Adrenal gland (tissue), 12 donors: ENCODE data around the gene DLX3. TPM values are rescaled to one million over a fixed set of nuclear protein-coding genes. Genes with fewer than 3 reads are reported as not detected.
A peak's percentile ranks its signal among the peaks of the same experiment; 100 is the strongest.

Source experiments
- DNase-seq, 7 donors: peaks; one replicate each; pipeline ENCODE4 v3.0.0-alpha.2; 2019 to 2020
- H3K27ac ChIP-seq, 5 donors: fragments of 200-600 bp; sonication (generic) in 4 of 5; 1 replicate in 3 of 5; 2 replicates in 2 of 5; pipeline versions ENCODE4 v1.5.1 to v1.8.0; 2016 to 2020; ENCODE audit warnings: mild to moderate bottlenecking in 1 of 5
- H3K27me3 ChIP-seq: fragments of 200-600 bp; 2 replicates; pipeline ENCODE4 v1.8.0; 2021
- H3K36me3 ChIP-seq, 2 donors: fragments of 200-600 bp; replicated peaks in 1 of 2; 1 replicate in 1 of 2; 2 replicates in 1 of 2; pipeline versions ENCODE4 v1.5.1 to v1.8.0; 2018 to 2022
- H3K4me1 ChIP-seq, 2 donors: fragments of 200-600 bp; replicated peaks in 1 of 2; 1 replicate in 1 of 2; 2 replicates in 1 of 2; pipeline versions ENCODE4 v1.5.1 to v1.8.0; 2018 to 2021
- H3K4me3 ChIP-seq, 4 donors: fragments of 200-600 bp; sonication (generic) in 3 of 4; one replicate each; pipeline ENCODE4 v1.5.1; 2016 to 2018
- H3K9me3 ChIP-seq, 3 donors: fragments of 200-600 bp; sonication (generic) in 1 of 3; replicated peaks in 1 of 3; 1 replicate in 2 of 3; 2 replicates in 1 of 3; pipeline versions ENCODE4 v1.5.1 to v1.8.0; 2016 to 2021
- POLR2A ChIP-seq, 2 donors: fragments of 450-650 bp; IDR thresholded peaks; one replicate each; pipeline ENCODE4 v1.6.1; 2017; ENCODE audit warnings: antibody characterized with exemption in 2 of 2, mild to moderate bottlenecking in 2 of 2, moderate library complexity in 1 of 2
- WGBS, 4 donors: extraction: QIAGEN DNeasy Blood & Tissue Kit in 2 of 4; methylation state at CpG; one replicate each; pipeline versions ENCODE4 v1.1.5 to v1.1.7; 2013 to 2017; 5-methylcytosine and 5-hydroxymethylcytosine counted together
- intact Hi-C, 2 donors: fragments of 100-400 bp; cut with DNase I; formaldehyde crosslinking; loops; one replicate each; pipeline versions ENCODE4 v1.14.1 to v1.15.0; 2022 to 2023
- polyA plus RNA-seq, 3 donors: library from polyadenylated mRNA; stranded (reverse); fragments of 200-250 nt in 2 of 3; fragments of 350-450 nt in 1 of 3; fragmentation: Illumina TruSeq in 1 of 3; extraction: RNeasy Lipid Tissue Mini Kit (QIAGEN cat#74804) in 1 of 3; gene quantifications; one replicate each; pipeline ENCODE4 v1.2.3, GENCODE V29; 2013 to 2014
- total RNA-seq, 9 donors: library from RNA; depleted of rRNA in 4 of 9; stranded (reverse); fragments of >200 nt in 4 of 9; fragments of 120-200 nt in 1 of 9; fragmentation: NEBNext Ultra II Directional in 1 of 9; extraction: Animal tissue kit (Norgen Biotek cat#: 25700) in 1 of 9; gene quantifications; one replicate each; pipeline versions ENCODE4 v1.1.0 to v1.2.4, GENCODE V29; 2013 to 2023
- TF ChIP-seq, protein P1 (sequence below), 6 experiments: fragments of 450-650 bp in 4 of 6; fragments of 200-600 bp in 2 of 6; sonication (generic) in 1 of 6; IDR thresholded peaks; 1 replicate in 5 of 6; 2 replicates in 1 of 6; pipeline versions ENCODE4 v1.5.1 to v1.8.0; 2016 to 2021; ENCODE audit warnings: antibody characterized with exemption in 6 of 6, mild to moderate bottlenecking in 2 of 6, moderate library complexity in 1 of 6
- donor health status: healthy with polysubstance abuse.
- donor health status: Bipolar disorder and iron deficiency.
- donor health status: DM: yes; HTN: yes; CAD: no.
- donor health status: DM: no; HTN: no; CAD: no.
- donor health status: DM: no; HTN: no; CAD: no.
- donor health status: DM: yes; HTN: yes; CAD: no.

The DLX3 gene
- total and polyA plus RNA-seq, 12 donors: 0.07 to 0.83 (median 0.36) TPM; not detected in 4

DNA sequence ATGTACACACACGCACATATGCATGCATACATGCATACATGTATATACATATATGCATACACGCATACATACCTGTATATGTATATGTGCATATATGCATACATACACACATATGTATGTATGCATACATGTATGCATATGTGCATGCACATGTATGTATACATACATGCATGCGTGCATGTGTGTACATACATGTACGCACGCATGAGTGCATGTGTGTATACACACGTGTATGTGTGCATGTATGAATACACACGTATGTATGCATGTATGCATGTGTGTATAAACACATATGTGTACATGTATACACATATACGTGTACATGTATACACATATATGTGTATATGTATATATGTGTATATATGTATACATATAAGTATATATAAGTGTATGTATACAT lies 28.5 kb upstream of the DLX3 start:
- Histone ChIP-seq H3K36me3 (no peaks in the 10 kb centered on the region), H3K4me3 (no peak overlapping the region), H3K27me3 (no peaks in the 10 kb centered on the region), H3K9me3 (no peaks in the 10 kb centered on the region), H3K27ac (no peak overlapping the region), H3K4me1 (peaks cover 12 to 13% of the 10 kb centered on the region in 2 donors)
- TF ChIP-seq POLR2A (IDR thresholded peaks at IDR 0.05): no peak
- TF ChIP-seq, protein P1, sequence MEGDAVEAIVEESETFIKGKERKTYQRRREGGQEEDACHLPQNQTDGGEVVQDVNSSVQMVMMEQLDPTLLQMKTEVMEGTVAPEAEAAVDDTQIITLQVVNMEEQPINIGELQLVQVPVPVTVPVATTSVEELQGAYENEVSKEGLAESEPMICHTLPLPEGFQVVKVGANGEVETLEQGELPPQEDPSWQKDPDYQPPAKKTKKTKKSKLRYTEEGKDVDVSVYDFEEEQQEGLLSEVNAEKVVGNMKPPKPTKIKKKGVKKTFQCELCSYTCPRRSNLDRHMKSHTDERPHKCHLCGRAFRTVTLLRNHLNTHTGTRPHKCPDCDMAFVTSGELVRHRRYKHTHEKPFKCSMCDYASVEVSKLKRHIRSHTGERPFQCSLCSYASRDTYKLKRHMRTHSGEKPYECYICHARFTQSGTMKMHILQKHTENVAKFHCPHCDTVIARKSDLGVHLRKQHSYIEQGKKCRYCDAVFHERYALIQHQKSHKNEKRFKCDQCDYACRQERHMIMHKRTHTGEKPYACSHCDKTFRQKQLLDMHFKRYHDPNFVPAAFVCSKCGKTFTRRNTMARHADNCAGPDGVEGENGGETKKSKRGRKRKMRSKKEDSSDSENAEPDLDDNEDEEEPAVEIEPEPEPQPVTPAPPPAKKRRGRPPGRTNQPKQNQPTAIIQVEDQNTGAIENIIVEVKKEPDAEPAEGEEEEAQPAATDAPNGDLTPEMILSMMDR (IDR thresholded peaks at IDR 0.05): no peak
- intact Hi-C loops: no loop called here
- WGBS, 4 donors: 55 to 70% (median 62%) methylated on average over 8 of the region's 8 CpGs
- no peak for DNase-seq

- Histone ChIP-seq H3K4me1 (peaks cover 8% of the 10 kb centered on the region in 2 donors), H3K27me3 (no peaks in the 10 kb centered on the region), H3K9me3 (no peaks in the 10 kb centered on the region), H3K4me3 (no peak overlapping the region), H3K27ac (no peak overlapping the region), H3K36me3 (no peaks in the 10 kb centered on the region)
- 52 to 65% (median 56%) methylated on average over 6 of the region's 6 CpGs for WGBS, 4 donors
- no peak for TF ChIP-seq POLR2A (IDR thresholded peaks at IDR 0.05)
- TF ChIP-seq, protein P1 (IDR thresholded peaks at IDR 0.05): no peak
- no peak for DNase-seq
- intact Hi-C loops: no loop called here
Measured at GRCh38 chr17:50022463-50023130, 27.6 kb upstream of the DLX3 start.

DNA sequence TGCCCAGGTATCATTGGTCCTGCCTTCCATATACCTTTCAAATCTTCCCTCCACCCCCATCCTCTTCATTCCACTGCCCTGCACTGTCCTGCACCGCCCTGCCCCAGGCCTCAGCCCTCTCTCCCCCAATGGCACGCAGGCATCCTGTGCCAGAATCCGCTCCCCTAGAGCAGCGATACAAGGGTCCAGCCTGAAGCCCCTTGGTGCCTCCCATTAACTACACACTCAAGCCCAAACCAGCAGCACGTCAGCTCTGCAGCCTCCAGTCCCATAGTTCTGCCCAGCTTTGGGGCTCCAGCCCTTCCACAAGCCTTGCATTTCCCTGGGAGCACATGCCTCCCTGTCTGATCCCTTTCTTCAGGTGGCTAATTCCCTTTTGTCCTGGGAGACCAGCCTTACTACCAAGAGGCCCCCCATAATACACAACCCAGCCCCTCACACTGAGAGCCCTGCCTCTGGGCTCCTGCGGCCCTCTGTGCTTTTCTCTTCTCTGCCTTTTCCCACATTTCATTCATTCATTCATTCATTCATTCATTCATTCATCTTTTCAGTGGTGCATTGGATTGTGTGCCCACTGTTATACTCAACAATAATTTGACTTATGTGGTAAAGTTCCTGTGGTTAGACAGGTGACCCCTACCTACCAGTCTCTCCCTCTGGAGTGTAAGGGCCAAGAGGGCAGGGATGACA lies 26.8 kb upstream of the DLX3 start:
- Histone ChIP-seq H3K4me1 (peaks cover 0 to under 1% of the 10 kb centered on the region in 2 donors), H3K4me3 (no peak overlapping the region), H3K36me3 (no peaks in the 10 kb centered on the region), H3K9me3 (no peaks in the 10 kb centered on the region), H3K27me3 (no peaks in the 10 kb centered on the region), H3K27ac (no peak overlapping the region)
- WGBS, 4 donors: 93 to 95% (median 95%) methylated on average over 6 of the region's 6 CpGs
- TF ChIP-seq, protein P1 (IDR thresholded peaks at IDR 0.05): no peak
- TF ChIP-seq POLR2A (IDR thresholded peaks at IDR 0.05): no peak
- DNase-seq: no peak
- intact Hi-C loops: no loop called here

DNA sequence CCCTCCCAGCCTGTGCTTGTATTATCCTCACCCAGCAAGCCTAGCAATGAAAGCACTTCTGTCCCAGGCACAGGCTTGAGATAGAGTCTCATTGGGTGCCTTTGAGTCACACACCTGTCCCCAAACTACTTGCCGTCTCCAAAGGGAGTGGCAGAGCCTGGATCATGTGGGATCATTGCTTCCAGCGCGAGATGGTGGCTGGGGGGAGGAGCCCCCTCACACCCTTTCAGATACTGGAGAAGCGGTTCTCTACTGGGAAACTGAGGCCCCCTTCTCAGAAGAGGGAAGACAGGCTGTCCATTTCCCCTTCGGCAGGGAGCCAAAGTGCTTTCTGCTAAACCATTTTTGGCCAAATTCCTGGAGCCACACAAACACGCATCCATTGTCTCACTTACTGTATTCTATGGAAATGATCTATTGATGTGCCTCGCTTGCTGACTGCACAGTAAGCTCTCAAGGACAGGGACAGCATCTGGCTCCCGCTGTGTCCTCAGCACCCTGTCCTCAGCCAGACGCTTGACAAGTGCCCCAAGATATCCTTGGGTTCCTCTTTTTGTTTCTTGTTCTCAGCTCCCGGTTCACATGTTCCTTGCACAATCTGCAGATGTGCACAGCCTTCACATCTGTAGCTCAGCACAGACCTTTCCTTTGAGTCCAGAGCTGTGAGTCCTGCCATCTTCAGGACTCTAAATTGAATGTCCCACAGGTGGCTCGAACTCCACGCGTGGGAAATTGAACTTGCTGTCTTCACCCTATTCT lies 26.0 kb upstream of the DLX3 start:
- Histone ChIP-seq H3K27ac (no peak overlapping the region), H3K36me3 (no peaks in the 10 kb centered on the region), H3K27me3 (no peaks in the 10 kb centered on the region), H3K4me1 (no peaks in the 10 kb centered on the region), H3K4me3 (no peak overlapping the region), H3K9me3 (no peaks in the 10 kb centered on the region)
- DNase-seq: peak in 1 of 7 donors; percentile 41
- intact Hi-C loops: no loop called here
- WGBS, 4 donors: 46 to 59% (median 50%) methylated on average over 9 to 13 of the region's 13 CpGs
- TF ChIP-seq POLR2A (IDR thresholded peaks at IDR 0.05): no peak
- TF ChIP-seq, protein P1 (IDR thresholded peaks at IDR 0.05): no peak
